ENCODE results near the gene CDC6.

- TF ChIP-seq CTCF (IDR thresholded peaks at IDR 0.05; ENCODE audit: extremely low read depth in 1 of 2, insufficient read depth in 1 of 2, low read depth in 1 of 2, low read length in 2 of 2) (peak; percentile 55 to 66), POLR2AphosphoS5 (IDR thresholded peaks at IDR 0.05; ENCODE audit: insufficient read depth, low read depth, low read length) (no peak)
These were observed 15.5 kb downstream of the CDC6 start for GRCh38 chr17:40303009-40303657.

Measured in endothelial cell of umbilical vein (primary cell).